Activated T-helper 1 cell treated with anti-CD3 and anti-CD28 coated beads, Interleukin-12 subunit alpha, Interleukin-12 subunit beta, Interleukin-2, Interleukin-4 antibody, amounts not matched to agents 30 ng/mL and 10 ng/mL and 1 ng/mL, durations not matched to agents 14 hours and 24 hours and 36 hours (primary cell): ENCODE results near the gene KLHL33. TPM values are rescaled to one million over a fixed set of nuclear protein-coding genes. Genes with fewer than 3 reads are reported as not detected.

ENCODE experiments used
- DNase-seq: peaks from one replicate; pipeline ENCODE4 v3.0.0; 2021; ENCODE audit warnings: low spot score
- H3K27ac Mint-ChIP-seq: one replicate; pipeline ENCODE4 v1.8.0; 2021; ENCODE audit warnings: mild to moderate bottlenecking, mixed read lengths
- H3K27me3 Mint-ChIP-seq: one replicate; pipeline ENCODE4 v1.8.0; 2022; ENCODE audit warnings: mild to moderate bottlenecking, moderate library complexity, mixed read lengths; ENCODE audit not compliant: insufficient read depth
- H3K36me3 Mint-ChIP-seq: one replicate; pipeline ENCODE4 v1.8.0; 2021; ENCODE audit warnings: low read depth, mixed read lengths
- H3K4me1 Mint-ChIP-seq: one replicate; pipeline ENCODE4 v1.8.0; 2021; ENCODE audit warnings: low read depth, mixed read lengths
- H3K4me3 Mint-ChIP-seq: one replicate; pipeline ENCODE4 v1.8.0; 2021; ENCODE audit warnings: mild to moderate bottlenecking, moderate library complexity, mixed read lengths
- H3K9me3 Mint-ChIP-seq: one replicate; pipeline ENCODE4 v1.8.0; 2021; ENCODE audit warnings: mixed read lengths
- intact Hi-C: fragments of 100-400 bp; cut with micrococcal nuclease; formaldehyde crosslinking; loops from one replicate; pipeline ENCODE4 v1.15.1; 2024
- total RNA-seq: library from RNA; stranded (reverse); gene quantifications from 2 replicates; pipeline ENCODE4 v1.2.3, GENCODE V29; 2022

The KLHL33 gene
- total RNA-seq, 1 donor from 2014 or later = 0.05 TPM

- no peaks in the 10 kb centered on the region for H3K9me3 Mint-ChIP-seq
- DNase-seq = no peak
- no peaks in the 10 kb centered on the region for H3K4me1 Mint-ChIP-seq
- H3K4me3 Mint-ChIP-seq = no peak overlapping the region
- H3K36me3 Mint-ChIP-seq = peaks cover 60% of the 10 kb centered on the region
- H3K27ac Mint-ChIP-seq = no peak overlapping the region
- no peaks in the 10 kb centered on the region for H3K27me3 Mint-ChIP-seq
- intact Hi-C loops = no loop called here
These were observed 59.8 kb downstream of the KLHL33 start for GRCh38 chr14:20376071-20376588.

Other genes with a start within 250 kb of the KLHL33 start
- not detected in 2 replicates for gene OR11G2, start 245.3 kb downstream of the KLHL33 start, total RNA-seq
- not detected in 2 replicates for gene OR11H6, start 212.5 kb downstream of the KLHL33 start, total RNA-seq
- not detected in 2 replicates for gene OR11H7, start 207.2 kb downstream of the KLHL33 start, total RNA-seq
- gene OR11H4, start 196.9 kb downstream of the KLHL33 start, total RNA-seq = not detected in 2 replicates
- 33.0 and 33.7 TPM in 2 replicates for gene TTC5, start 130.2 kb downstream of the KLHL33 start, total RNA-seq
- 61.2 and 72.5 TPM in 2 replicates for gene CCNB1IP1, start 102.9 kb downstream of the KLHL33 start, total RNA-seq
- 32.5 and 36.6 TPM in 2 replicates for gene PARP2, start 92.5 kb downstream of the KLHL33 start, total RNA-seq
- 39.3 and 41.9 TPM in 2 replicates for gene TEP1, start 22.7 kb downstream of the KLHL33 start, total RNA-seq
- gene OSGEP, start 18.6 kb upstream of the KLHL33 start, total RNA-seq = 69.6 and 77.4 TPM in 2 replicates
- 236 and 242 TPM in 2 replicates for gene APEX1, start 19.1 kb upstream of the KLHL33 start, total RNA-seq
- 36.6 and 37.0 TPM in 2 replicates for gene PIP4P1, start 25.3 kb upstream of the KLHL33 start, total RNA-seq
- gene PNP, start 33.2 kb upstream of the KLHL33 start, total RNA-seq = 149 TPM in 2 replicates
- gene RNASE10, start 69.4 kb upstream of the KLHL33 start, total RNA-seq = 0.26 and 0.29 TPM in 2 replicates
- not detected in 2 replicates for gene RNASE9, start 124.9 kb upstream of the KLHL33 start, total RNA-seq
- not detected in 2 replicates for gene RNASE11, start 151.8 kb upstream of the KLHL33 start, total RNA-seq
- gene RNASE12, start 155.2 kb upstream of the KLHL33 start, total RNA-seq = not detected in 2 replicates
- gene OR6S1, start 205.5 kb upstream of the KLHL33 start, total RNA-seq = not detected in 2 replicates
- gene RNASE4, start 248.4 kb upstream of the KLHL33 start, total RNA-seq = 0.34 and 0.39 TPM in 2 replicates